GM19043 (cell line): ENCODE data around the gene PUS3.

ENCODE experiments used
- ATAC-seq: cut with Tn5 transposase; IDR thresholded peaks from one replicate; pipeline ENCODE4 v1.9.1; 2021; ENCODE audit warnings: low read depth; ENCODE audit not compliant: unreplicated experiment

Gene PUS3

GRCh38 chr11:125941619-125942611 lies 38.9 kb upstream of the PUS3 start:
- ATAC-seq: no peak

GRCh38 chr11:125941267-125941618 lies 38.2 kb upstream of the PUS3 start:
- ATAC-seq: no peak

- no peak for ATAC-seq
These were observed 37.1 kb upstream of the PUS3 start for GRCh38 chr11:125940145-125940544.

- ATAC-seq: no peak
These were observed 36.1 kb upstream of the PUS3 start for GRCh38 chr11:125939081-125939521.

GRCh38 chr11:125938418-125938817 lies 35.4 kb upstream of the PUS3 start:
- no peak for ATAC-seq

GRCh38 chr11:125935618-125936199 lies 32.7 kb upstream of the PUS3 start:
- ATAC-seq: no peak

GRCh38 chr11:125935056-125935455 lies 32.0 kb upstream of the PUS3 start:
- no peak for ATAC-seq

GRCh38 chr11:125934473-125934872 lies 31.5 kb upstream of the PUS3 start:
- no peak for ATAC-seq

- ATAC-seq: no peak
These were observed 30.2 kb upstream of the PUS3 start for GRCh38 chr11:125933030-125933813.

GRCh38 chr11:125932301-125932700 lies 29.3 kb upstream of the PUS3 start:
- no peak for ATAC-seq

- ATAC-seq: no peak
These were observed 28.7 kb upstream of the PUS3 start for GRCh38 chr11:125931668-125932067.

GRCh38 chr11:125931116-125931515 lies 28.1 kb upstream of the PUS3 start:
- ATAC-seq: no peak

GRCh38 chr11:125930076-125930450 lies 27.1 kb upstream of the PUS3 start:
- ATAC-seq: no peak

- ATAC-seq: no peak
These were observed 26.6 kb upstream of the PUS3 start for GRCh38 chr11:125929445-125930075.

- no peak for ATAC-seq
These were observed 23.7 kb upstream of the PUS3 start for GRCh38 chr11:125926682-125927081.

GRCh38 chr11:125925804-125926203 lies 22.8 kb upstream of the PUS3 start:
- ATAC-seq: no peak

- no peak for ATAC-seq
These were observed 22.3 kb upstream of the PUS3 start for GRCh38 chr11:125925247-125925740.

GRCh38 chr11:125924384-125925007 lies 21.5 kb upstream of the PUS3 start:
- no peak for ATAC-seq

- ATAC-seq: no peak
These were observed 20.6 kb upstream of the PUS3 start for GRCh38 chr11:125923633-125924032.

- ATAC-seq: peak; percentile 72
These were observed 20.1 kb upstream of the PUS3 start for GRCh38 chr11:125923012-125923579.
